ENCODE data around the gene PCDH8.

GRCh38 chr13:52812941-52813340 lies 35.5 kb downstream of the PCDH8 start:
- TF ChIP-seq CTCF (IDR thresholded peaks at IDR 0.05): no peak
- TF ChIP-seq POLR2A (IDR thresholded peaks at IDR 0.05): no peak

Data from esophagus squamous epithelium (tissue), 4 donors.